Urinary bladder (tissue), 4 donors: ENCODE results near the gene SLC38A9. TPM values are rescaled to one million over a fixed set of nuclear protein-coding genes. Genes with fewer than 3 reads are reported as not detected.
A peak's percentile ranks its signal among the peaks of the same experiment; 100 is the strongest.

Experiments used
- DNase-seq: peaks from one replicate; pipeline ENCODE4 v3.0.0-alpha.2; 2015; ENCODE audit errors: extremely low spot score
- H3K27ac ChIP-seq: one replicate; pipeline ENCODE4 v1.5.1; 2013; ENCODE audit warnings: low read depth, mild to moderate bottlenecking, moderate library complexity
- H3K36me3 ChIP-seq: one replicate; pipeline ENCODE4 v1.6.1; 2013; ENCODE audit warnings: mild to moderate bottlenecking, moderate library complexity; ENCODE audit not compliant: insufficient read depth
- H3K4me1 ChIP-seq: one replicate; pipeline ENCODE4 v1.6.1; 2013; ENCODE audit warnings: mild to moderate bottlenecking, moderate library complexity; ENCODE audit not compliant: insufficient read depth
- H3K4me3 ChIP-seq: one replicate; pipeline ENCODE4 v1.5.1; 2013; ENCODE audit warnings: low read depth, low read length
- WGBS: extraction: QIAGEN DNeasy Blood & Tissue Kit; methylation state at CpG from one replicate; pipeline ENCODE4 v1.1.7; 2013; 5-methylcytosine and 5-hydroxymethylcytosine counted together
- polyA plus RNA-seq: library from polyadenylated mRNA; stranded (reverse); fragments of 200-250 nt; gene quantifications from one replicate; pipeline ENCODE4 v1.2.3, GENCODE V29; 2013
- total RNA-seq: library from RNA; depleted of rRNA; stranded (reverse); fragments of >200 nt; gene quantifications from one replicate; pipeline ENCODE4 v1.2.3, GENCODE V29; 2014
- donor health status: healthy with polysubstance abuse.
- donor health status: healthy.

Gene SLC38A9
- total and polyA plus RNA-seq, 2 donors, result 8.6 to 107 TPM

DNA sequence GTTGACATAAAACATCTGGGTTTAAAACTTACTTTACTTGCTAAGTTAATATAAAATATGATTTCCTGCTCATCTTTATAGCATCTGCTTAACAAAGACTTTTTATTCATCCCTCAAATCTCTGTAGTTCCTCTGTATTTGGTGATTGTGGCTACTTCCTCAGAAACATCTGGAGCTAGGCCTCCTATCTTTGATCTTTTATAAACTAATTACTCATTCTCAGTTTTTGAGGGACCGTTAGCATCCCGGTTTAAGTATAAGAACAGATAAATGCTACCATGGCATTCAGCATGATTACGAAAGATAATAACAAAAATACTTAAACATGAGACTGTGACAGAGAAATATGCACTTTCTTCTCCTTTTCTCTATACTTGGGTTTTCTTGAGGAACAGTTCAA, 85.3 kb downstream of the SLC38A9 start:
- H3K4me1 ChIP-seq, result peaks cover 4% of the 10 kb centered on the region
- no peak overlapping the region for H3K27ac ChIP-seq
- H3K4me3 ChIP-seq, result no peak overlapping the region
- WGBS, result 39% methylated on average over 3 of the region's 3 CpGs
- H3K36me3 ChIP-seq, result no peaks in the 10 kb centered on the region
- no peak for DNase-seq

DNA sequence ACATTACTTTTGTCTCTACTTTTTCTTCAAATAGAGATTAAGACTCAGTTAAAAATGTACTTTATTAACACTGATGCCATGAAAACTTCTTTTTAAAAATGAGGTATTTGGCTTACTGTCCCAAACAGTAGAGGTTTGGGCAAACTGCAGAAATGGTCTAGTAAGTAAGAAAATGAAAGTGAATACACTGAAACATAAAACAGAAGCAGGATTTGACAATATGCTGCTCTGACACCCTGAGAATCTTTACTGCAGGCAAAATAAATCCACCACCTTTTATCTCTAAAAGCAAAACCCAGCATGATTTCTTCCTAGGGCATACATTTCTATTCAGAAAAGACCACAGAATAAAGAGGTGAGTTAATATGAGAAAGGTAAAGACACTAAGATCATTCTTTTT, 86.2 kb downstream of the SLC38A9 start:
- Histone ChIP-seq H3K36me3 (no peaks in the 10 kb centered on the region), H3K27ac (peak overlapping the region; percentile 38), H3K4me3 (no peak overlapping the region), H3K4me1 (peaks cover 4% of the 10 kb centered on the region)
- DNase-seq, result no peak

DNA sequence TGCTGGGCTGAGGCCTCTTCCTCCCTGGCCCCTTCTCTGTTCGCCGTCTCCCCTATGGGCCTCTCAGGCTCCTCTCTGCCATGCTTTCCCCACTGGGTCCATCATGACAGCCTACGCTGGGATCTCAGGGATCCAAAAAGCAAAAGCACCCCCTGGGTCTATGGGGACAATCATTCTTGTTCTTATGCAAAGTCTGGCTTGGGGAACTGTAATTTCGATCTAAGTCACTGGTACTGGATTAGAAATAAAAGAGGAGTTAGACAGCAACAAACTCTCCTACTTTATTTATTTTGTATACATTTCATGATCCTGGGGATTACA, 86.6 kb downstream of the SLC38A9 start:
- 57% methylated on average over 4 of the region's 4 CpGs for WGBS
- peak overlapping the region; percentile 48 for H3K27ac ChIP-seq
- H3K4me3 ChIP-seq, result no peak overlapping the region
- peaks cover 4% of the 10 kb centered on the region for H3K4me1 ChIP-seq
- no peaks in the 10 kb centered on the region for H3K36me3 ChIP-seq
- no peak for DNase-seq

DNA sequence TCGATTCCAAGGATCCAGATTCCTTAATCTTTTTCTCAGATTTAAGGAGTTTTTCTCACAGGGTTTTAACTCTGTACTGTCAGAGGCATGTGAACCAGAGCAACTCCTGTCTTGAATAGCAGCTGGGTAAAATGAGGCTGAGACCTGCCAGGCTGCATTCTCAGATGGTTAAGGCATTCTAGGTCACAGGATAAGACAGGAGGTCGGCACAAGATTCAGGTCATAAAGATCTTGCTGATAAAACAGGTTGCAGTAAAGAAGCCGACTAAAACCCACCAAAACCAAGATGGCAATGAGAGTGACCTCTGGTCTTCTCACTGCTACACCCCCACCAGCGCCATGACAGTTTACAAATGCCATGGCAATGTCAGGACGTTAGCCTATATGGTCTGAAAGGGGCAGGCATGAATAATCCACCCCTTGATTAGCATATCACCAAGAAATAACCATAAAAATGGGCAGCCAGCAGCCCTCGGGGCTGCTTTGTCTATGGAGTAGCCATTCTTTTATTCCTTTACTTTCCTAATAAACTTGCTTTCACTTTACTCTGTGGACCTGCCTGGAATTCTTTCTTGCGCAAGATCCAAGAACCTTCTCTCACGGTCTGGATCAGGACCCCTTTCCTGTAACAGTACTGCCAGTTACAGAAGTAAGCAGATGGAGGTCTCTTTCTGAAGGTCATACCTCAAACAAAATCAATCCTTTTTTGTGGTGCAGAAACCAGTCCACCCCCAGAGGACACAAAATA, 87.1 kb downstream of the SLC38A9 start:
- no peak overlapping the region for H3K4me3 ChIP-seq
- 67% methylated on average over 8 of the region's 8 CpGs for WGBS
- H3K36me3 ChIP-seq, result no peaks in the 10 kb centered on the region
- H3K27ac ChIP-seq, result peak overlapping the region; percentile 48
- DNase-seq, result no peak
- H3K4me1 ChIP-seq, result peaks cover 4% of the 10 kb centered on the region

GRCh38 chr5:55623789-55624188, 88.3 kb downstream of the SLC38A9 start:
- WGBS, result 45% methylated on average over 1 of the region's 1 CpG
- no peak for DNase-seq
- no peaks in the 10 kb centered on the region for H3K36me3 ChIP-seq
- H3K27ac ChIP-seq, result no peak overlapping the region
- no peak overlapping the region for H3K4me3 ChIP-seq
- peaks cover 4% of the 10 kb centered on the region for H3K4me1 ChIP-seq

DNA sequence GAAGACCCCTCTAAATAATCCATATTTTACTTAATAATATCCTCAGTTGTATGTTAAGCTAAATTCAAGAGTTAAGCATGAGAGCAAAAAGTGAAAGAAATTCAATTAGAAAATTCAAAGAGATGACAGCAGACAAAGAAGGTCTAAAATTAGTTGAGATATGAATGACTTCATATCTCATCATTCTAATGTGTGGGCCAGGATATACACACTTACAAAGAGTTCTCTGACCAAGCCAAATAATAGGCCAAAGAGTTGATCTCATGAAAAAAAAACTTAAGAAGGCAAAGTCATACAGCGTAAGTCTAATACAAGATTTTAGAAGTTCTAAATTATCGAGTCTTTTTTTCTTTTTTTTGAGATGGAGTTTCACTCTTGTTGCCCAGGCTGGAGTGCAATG, 89.7 kb downstream of the SLC38A9 start:
- peaks cover 4% of the 10 kb centered on the region for H3K4me1 ChIP-seq
- H3K27ac ChIP-seq, result no peak overlapping the region
- H3K4me3 ChIP-seq, result no peak overlapping the region
- no peaks in the 10 kb centered on the region for H3K36me3 ChIP-seq
- DNase-seq, result no peak
- 84% methylated on average over 2 of the region's 2 CpGs for WGBS

- Histone ChIP-seq H3K27ac (peak overlapping the region; percentile 50), H3K4me1 (peaks cover 4% of the 10 kb centered on the region), H3K36me3 (no peaks in the 10 kb centered on the region), H3K4me3 (no peak overlapping the region)
- no peak for DNase-seq
- 49% methylated on average over 3 of the region's 3 CpGs for WGBS
Measured at GRCh38 chr5:55621229-55621628, 90.9 kb downstream of the SLC38A9 start.

DNA sequence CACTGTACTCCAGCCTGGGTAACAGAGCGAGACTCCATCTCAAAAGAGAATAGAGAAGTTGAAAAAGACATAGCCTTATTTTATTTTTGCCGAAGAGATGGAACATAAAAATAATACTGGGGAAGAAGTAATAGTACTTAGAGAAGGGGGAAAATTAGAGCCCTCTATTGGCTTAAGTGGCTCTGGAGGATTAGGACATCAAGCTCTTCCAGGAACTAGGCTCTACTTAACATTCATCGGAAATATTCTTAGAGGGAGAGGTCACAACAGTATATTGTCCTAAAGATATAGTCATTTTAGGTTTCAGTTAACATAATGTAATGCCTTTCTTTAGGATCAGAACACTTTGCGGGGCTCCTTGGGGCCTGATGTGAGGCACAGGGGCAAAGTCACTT, 91.4 kb downstream of the SLC38A9 start:
- Histone ChIP-seq H3K27ac (peak overlapping the region; percentile 50), H3K4me3 (no peak overlapping the region), H3K4me1 (peaks cover 4% of the 10 kb centered on the region), H3K36me3 (no peaks in the 10 kb centered on the region)
- 74% methylated on average over 4 of the region's 4 CpGs for WGBS
- DNase-seq, result no peak

GRCh38 chr5:55620009-55620765, 91.9 kb downstream of the SLC38A9 start:
- Histone ChIP-seq H3K36me3 (no peaks in the 10 kb centered on the region), H3K4me3 (no peak overlapping the region), H3K4me1 (peaks cover 4% of the 10 kb centered on the region), H3K27ac (peak overlapping the region; percentile 56)
- 64% methylated on average over 6 of the region's 6 CpGs for WGBS
- DNase-seq, result no peak

- 75% methylated on average over 5 of the region's 5 CpGs for WGBS
- H3K4me3 ChIP-seq, result no peak overlapping the region
- no peak for DNase-seq
- H3K27ac ChIP-seq, result no peak overlapping the region
- no peaks in the 10 kb centered on the region for H3K36me3 ChIP-seq
- no peaks in the 10 kb centered on the region for H3K4me1 ChIP-seq
Measured at GRCh38 chr5:55618318-55618717, 93.8 kb downstream of the SLC38A9 start.

GRCh38 chr5:55613112-55613868, 98.8 kb downstream of the SLC38A9 start:
- no peaks in the 10 kb centered on the region for H3K36me3 ChIP-seq
- no peak for DNase-seq
- no peak overlapping the region for H3K4me3 ChIP-seq
- H3K27ac ChIP-seq, result no peak overlapping the region
- no peaks in the 10 kb centered on the region for H3K4me1 ChIP-seq
- 97% methylated on average over 39 of the region's 39 CpGs for WGBS

DNA sequence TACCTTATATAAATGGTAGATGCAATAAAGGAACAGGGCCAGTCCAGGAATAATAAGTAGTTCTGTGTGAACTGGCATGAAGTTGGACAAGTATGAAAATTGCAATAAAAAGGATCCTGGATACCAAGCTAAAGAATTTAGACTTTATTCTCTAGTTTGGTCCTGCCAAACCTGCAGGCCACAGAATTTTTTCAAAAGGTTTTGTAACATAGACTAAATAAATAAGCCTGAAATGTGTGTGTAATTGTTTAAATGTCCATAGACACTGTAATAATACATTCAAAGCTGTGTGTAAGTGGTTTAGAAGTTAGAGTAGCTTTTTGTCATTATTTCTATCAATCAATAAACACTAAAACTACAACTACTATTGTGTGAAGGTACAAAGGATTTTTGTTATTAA, 101.6 kb downstream of the SLC38A9 start:
- H3K36me3 ChIP-seq, result no peaks in the 10 kb centered on the region
- no peak overlapping the region for H3K27ac ChIP-seq
- H3K4me1 ChIP-seq, result no peaks in the 10 kb centered on the region
- DNase-seq, result no peak
- no peak overlapping the region for H3K4me3 ChIP-seq

GRCh38 chr5:55609413-55609812, 102.7 kb downstream of the SLC38A9 start:
- Histone ChIP-seq H3K36me3 (no peaks in the 10 kb centered on the region), H3K27ac (no peak overlapping the region), H3K4me1 (no peaks in the 10 kb centered on the region), H3K4me3 (no peak overlapping the region)
- 91% methylated on average over 1 of the region's 1 CpG for WGBS
- no peak for DNase-seq
